ENCODE data around the gene UBE2G2. TPM values are rescaled to one million over a fixed set of nuclear protein-coding genes. Genes with fewer than 3 reads are reported as not detected.

The UBE2G2 gene
- total and polyA plus RNA-seq, 2 donors (not counting 3 experiments of a cell fraction or from before 2014, with no cell fraction given): 95.0 to 114 TPM

- BruUV-seq (replicated peaks): no TSS peak
- FAIRE-seq (no peak), DNase-seq (ENCODE audit: low read depth, low spot score) (no peak)
- Histone ChIP-seq H3K79me2 (ENCODE audit: control insufficient read depth, insufficient read depth, low read length) (peaks cover 79% of the 10 kb centered on the region), H3K4me2 (ENCODE audit: insufficient read depth, low read length) (no peak overlapping the region), H3K4me3 (replicated peaks in 1 of 3; ENCODE audit: insufficient read depth in 1 of 3, low read depth in 1 of 3, low read length in 3 of 3) (no peak overlapping the region), H4K20me1 (replicated peaks; ENCODE audit: control insufficient read depth, extremely low read depth, insufficient read depth, low read length) (no peaks in the 10 kb centered on the region), H3K27me3 (ENCODE audit: control insufficient read depth in 2 of 2, insufficient read depth in 2 of 2, low read length in 2 of 2) (no peaks in the 10 kb centered on the region), H3K4me1 (ENCODE audit: control insufficient read depth, extremely low read depth, insufficient read depth, low read length) (peaks cover 3% of the 10 kb centered on the region), H2AFZ (ENCODE audit: low read depth, low read length) (no peak overlapping the region), H3K9ac (replicated peaks; ENCODE audit: extremely low read depth, insufficient read depth, low read length) (no peak overlapping the region), H3K27ac (ENCODE audit: insufficient read depth, low read depth, low read length) (no peak overlapping the region), H3K9me1 (replicated peaks; ENCODE audit: control insufficient read depth, extremely low read depth, insufficient read depth, low read length) (no peaks in the 10 kb centered on the region), H3K36me3 (ENCODE audit: control insufficient read depth in 2 of 2, extremely low read depth in 1 of 2, insufficient read depth in 2 of 2, low read length in 2 of 2) (peaks cover 2 to 23% of the 10 kb centered on the region in 2 experiments), H3K9me3 (replicated peaks; ENCODE audit: control insufficient read depth, insufficient read depth, low read length) (no peaks in the 10 kb centered on the region)
- no peak for TF ChIP-seq MAX (IDR thresholded peaks at IDR 0.05; ENCODE audit: insufficient read depth, insufficient read length)
- TF ChIP-seq FOS (IDR thresholded peaks at IDR 0.05; ENCODE audit: borderline replicate concordance, insufficient read depth, low read length): no peak
- no peak for TF ChIP-seq MYC (IDR thresholded peaks at IDR 0.05; ENCODE audit: low read depth, low read length)
- TF ChIP-seq POLR2AphosphoS5 (IDR thresholded peaks at IDR 0.05; ENCODE audit: insufficient read depth, low read depth, low read length): no peak
- TF ChIP-seq EZH2 (IDR thresholded peaks at IDR 0.05; ENCODE audit: borderline replicate concordance, low read depth, low read length, severe bottlenecking): no peak
- no peak for TF ChIP-seq CTCF (IDR thresholded peaks at IDR 0.05; ENCODE audit: extremely low read depth in 1 of 2, insufficient read depth in 1 of 2, low read depth in 1 of 2, low read length in 2 of 2)
- no peak for TF ChIP-seq GATA2 (IDR thresholded peaks at IDR 0.05; ENCODE audit: insufficient read depth, insufficient read length, low read depth, low read length)
- TF ChIP-seq POLR2A (IDR thresholded peaks at IDR 0.05; ENCODE audit: low read depth, low read length): no peak
- no peak for TF ChIP-seq JUN (IDR thresholded peaks at IDR 0.05; ENCODE audit: borderline replicate concordance, insufficient read depth, insufficient read length, low read depth)
- intact Hi-C loops (cut with micrococcal nuclease) (no loop called here), dilution Hi-C loops (cut with MboI; ENCODE audit: extremely low pct_ligation_motif_present, low sequenced_read_pairs) (no loop called here)
- ChIA-PET POLR2A (no interaction called here), CTCF (interaction anchor here (1.3 kb wide), 1 partner anchor 118 kb away, joined by 4 read pairs; no protein-coding TSS in a partner anchor)
These were observed 12.1 kb upstream of the UBE2G2 start for GRCh38 chr21:44813727-44814126.
